Esophagus (tissue), 2 donors: ENCODE measurements around the gene OPCML. TPM values are rescaled to one million over a fixed set of nuclear protein-coding genes. Genes with fewer than 3 reads are reported as not detected.

ENCODE experiments used
- H3K27ac ChIP-seq, 2 donors: one replicate each; pipeline ENCODE4 v1.5.1; 2013; ENCODE audit warnings: low read depth in 2 of 2, mild to moderate bottlenecking in 2 of 2, inconsistent platforms in 1 of 2, low read length in 1 of 2, moderate library complexity in 1 of 2
- H3K27me3 ChIP-seq, 2 donors: one replicate each; pipeline ENCODE4 v1.6.1; 2013; ENCODE audit warnings: low read length in 2 of 2, control low read depth in 1 of 2, mild to moderate bottlenecking in 1 of 2; ENCODE audit not compliant: insufficient read depth in 2 of 2, control insufficient read depth in 1 of 2
- H3K36me3 ChIP-seq, 2 donors: one replicate each; pipeline ENCODE4 v1.6.1; 2013; ENCODE audit warnings: low read length in 1 of 2; ENCODE audit not compliant: control insufficient read depth in 2 of 2, insufficient read depth in 2 of 2
- H3K4me1 ChIP-seq, 2 donors: one replicate each; pipeline ENCODE4 v1.6.1; 2013; ENCODE audit warnings: low read length in 1 of 2; ENCODE audit not compliant: control insufficient read depth in 2 of 2, insufficient read depth in 2 of 2
- H3K4me3 ChIP-seq, 2 donors: one replicate each; pipeline ENCODE4 v1.5.1; 2013; ENCODE audit warnings: low read length in 2 of 2, mild to moderate bottlenecking in 2 of 2, low read depth in 1 of 2, moderate library complexity in 1 of 2
- H3K9me3 ChIP-seq, 2 donors: one replicate each; pipeline ENCODE4 v1.6.1; 2013; ENCODE audit warnings: mild to moderate bottlenecking in 2 of 2, low read depth in 1 of 2, low read length in 1 of 2, moderate library complexity in 1 of 2; ENCODE audit not compliant: control insufficient read depth in 2 of 2, insufficient read depth in 1 of 2
- WGBS, 2 donors: extraction: QIAGEN DNeasy Blood & Tissue Kit; methylation state at CpG; one replicate each; pipeline ENCODE4 v1.1.7; 2013; 5-methylcytosine and 5-hydroxymethylcytosine counted together
- polyA plus RNA-seq, 2 donors: library from polyadenylated mRNA; stranded (reverse); fragments of 200-250 nt; gene quantifications; one replicate each; pipeline ENCODE4 v1.2.3, GENCODE V29; 2013
- donor health status: healthy with polysubstance abuse.
- donor health status: Bipolar disorder and iron deficiency.

The OPCML gene
- polyA plus RNA-seq, 2 donors = 0.04 to 0.05 TPM

DNA sequence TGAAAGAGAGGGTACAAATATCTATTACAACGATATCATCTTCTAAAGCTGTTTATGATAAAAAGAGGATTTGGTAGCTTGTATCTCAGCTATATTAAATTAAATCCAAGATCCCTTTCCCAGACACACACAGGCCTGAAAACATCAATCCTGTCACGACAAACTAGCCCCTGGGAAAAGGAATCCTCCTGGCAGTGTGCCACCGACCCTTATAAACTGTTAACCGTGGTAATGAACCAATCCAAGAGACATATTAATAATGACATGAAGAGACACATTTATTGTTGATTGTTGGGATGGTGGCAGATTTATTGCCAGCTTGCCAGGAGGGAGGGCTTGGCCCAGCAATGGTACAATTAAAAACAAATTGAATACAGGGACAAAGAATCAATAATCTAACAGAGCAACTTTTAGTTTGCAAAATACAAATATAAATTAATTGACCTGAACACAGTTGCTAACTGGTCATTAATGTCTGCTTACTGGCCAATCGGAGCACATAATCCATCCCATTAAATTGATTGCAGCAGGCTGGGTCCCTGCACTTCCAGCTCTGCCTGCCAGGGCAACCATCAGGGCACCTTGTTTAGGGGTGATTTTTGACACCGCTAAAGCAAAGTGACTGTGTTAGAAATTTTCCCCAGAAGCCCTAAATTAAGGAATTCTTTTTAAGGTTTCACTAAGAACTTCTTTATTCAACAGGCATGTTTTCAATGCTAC lies 887.6 kb downstream of the OPCML start:
- Histone ChIP-seq H3K27me3 (no peaks in the 10 kb centered on the region), H3K9me3 (peaks cover 2 to 3% of the 10 kb centered on the region in 2 donors), H3K4me1 (no peaks in the 10 kb centered on the region), H3K27ac (no peak overlapping the region), H3K4me3 (no peak overlapping the region), H3K36me3 (no peaks in the 10 kb centered on the region)
- 65 to 69% methylated on average over 6 of the region's 6 CpGs for WGBS, 2 donors

GRCh38 chr11:132643239-132643638 lies 889.1 kb downstream of the OPCML start:
- no peaks in the 10 kb centered on the region for H3K27me3 ChIP-seq
- 55 to 59% methylated on average over 9 of the region's 9 CpGs for WGBS, 2 donors
- H3K27ac ChIP-seq = no peak overlapping the region
- peaks cover 0 to 3% of the 10 kb centered on the region in 2 donors for H3K9me3 ChIP-seq
- no peaks in the 10 kb centered on the region for H3K4me1 ChIP-seq
- no peak overlapping the region for H3K4me3 ChIP-seq
- H3K36me3 ChIP-seq = no peaks in the 10 kb centered on the region

DNA sequence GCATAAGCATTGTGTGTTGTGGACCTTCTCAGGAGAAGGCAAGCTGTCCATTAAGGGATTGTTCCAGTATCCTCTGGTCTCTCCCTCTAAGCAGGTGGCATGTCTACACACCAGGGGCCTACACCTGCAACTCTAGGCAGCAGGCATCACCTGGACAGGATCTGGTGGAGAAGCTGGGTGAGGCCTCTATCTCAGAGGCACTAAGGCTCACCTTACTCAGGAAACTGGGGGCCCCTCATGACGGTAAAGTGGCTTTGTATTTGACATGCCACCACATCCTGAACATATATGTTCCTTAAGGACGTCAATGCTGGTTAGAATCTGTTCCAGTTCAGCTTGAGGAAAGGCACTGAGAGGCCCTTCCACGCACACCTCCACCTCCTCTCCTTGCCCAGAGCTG lies 891.3 kb downstream of the OPCML start:
- no peaks in the 10 kb centered on the region for H3K27me3 ChIP-seq
- H3K27ac ChIP-seq = no peak overlapping the region
- H3K4me1 ChIP-seq = no peaks in the 10 kb centered on the region
- H3K36me3 ChIP-seq = no peaks in the 10 kb centered on the region
- peaks cover 0 to 6% of the 10 kb centered on the region in 2 donors for H3K9me3 ChIP-seq
- H3K4me3 ChIP-seq = no peak overlapping the region
- 67 to 80% methylated on average over 3 of the region's 3 CpGs for WGBS, 2 donors

DNA sequence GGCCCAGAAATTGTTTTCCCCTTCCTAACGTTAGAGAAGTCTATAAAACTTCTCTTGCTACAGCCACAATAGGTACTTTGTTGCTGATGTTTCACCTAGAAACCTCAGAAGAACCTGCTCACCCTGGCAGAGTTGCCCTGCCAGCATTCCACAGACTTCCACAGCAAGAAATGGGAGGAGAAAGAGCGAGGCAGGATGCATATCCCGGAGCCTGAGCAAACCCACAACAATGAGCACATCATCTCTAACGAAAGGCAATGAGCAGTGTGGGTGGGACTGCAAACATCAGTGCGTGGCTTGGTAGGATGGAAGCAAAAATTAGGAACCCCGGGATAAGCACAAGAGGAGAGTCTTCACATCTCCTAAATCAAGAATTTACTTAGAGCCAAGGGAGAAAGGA lies 892.3 kb downstream of the OPCML start:
- Histone ChIP-seq H3K36me3 (no peaks in the 10 kb centered on the region), H3K27ac (no peak overlapping the region), H3K27me3 (no peaks in the 10 kb centered on the region), H3K4me1 (no peaks in the 10 kb centered on the region), H3K9me3 (peaks cover 0 to 6% of the 10 kb centered on the region in 2 donors), H3K4me3 (no peak overlapping the region)
- WGBS, 2 donors = 60 to 65% methylated on average over 6 of the region's 6 CpGs

GRCh38 chr11:132639403-132639802 lies 892.9 kb downstream of the OPCML start:
- Histone ChIP-seq H3K27me3 (no peaks in the 10 kb centered on the region), H3K4me1 (no peaks in the 10 kb centered on the region), H3K27ac (no peak overlapping the region), H3K36me3 (no peaks in the 10 kb centered on the region), H3K9me3 (peaks cover 0 to 6% of the 10 kb centered on the region in 2 donors), H3K4me3 (no peak overlapping the region)
- 62% methylated on average over 3 of the region's 3 CpGs for WGBS, 2 donors

DNA sequence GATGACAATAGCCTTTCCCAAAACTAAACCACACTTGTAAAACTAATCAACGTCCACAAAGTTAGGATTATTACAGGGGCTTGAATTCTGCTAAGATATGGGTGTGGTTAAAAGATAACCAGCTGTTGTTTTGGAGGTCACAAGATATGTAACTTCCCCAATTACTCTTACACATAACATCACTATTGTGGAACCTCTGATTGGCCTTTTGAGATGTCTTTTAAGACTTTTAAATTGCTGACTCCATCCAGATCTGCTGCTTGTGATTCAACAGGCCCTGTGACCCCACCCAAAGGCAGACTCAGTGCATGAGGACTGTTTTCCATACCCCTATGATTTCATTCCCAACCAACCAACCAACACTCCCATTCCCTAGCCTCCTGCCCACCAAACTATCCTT lies 893.9 kb downstream of the OPCML start:
- no peaks in the 10 kb centered on the region for H3K27me3 ChIP-seq
- no peak overlapping the region for H3K27ac ChIP-seq
- H3K36me3 ChIP-seq = no peaks in the 10 kb centered on the region
- H3K4me1 ChIP-seq = no peaks in the 10 kb centered on the region
- 44 to 58% methylated on average over 1 of the region's 1 CpG for WGBS, 2 donors
- no peak overlapping the region for H3K4me3 ChIP-seq
- peaks cover 0 to 6% of the 10 kb centered on the region in 2 donors for H3K9me3 ChIP-seq

DNA sequence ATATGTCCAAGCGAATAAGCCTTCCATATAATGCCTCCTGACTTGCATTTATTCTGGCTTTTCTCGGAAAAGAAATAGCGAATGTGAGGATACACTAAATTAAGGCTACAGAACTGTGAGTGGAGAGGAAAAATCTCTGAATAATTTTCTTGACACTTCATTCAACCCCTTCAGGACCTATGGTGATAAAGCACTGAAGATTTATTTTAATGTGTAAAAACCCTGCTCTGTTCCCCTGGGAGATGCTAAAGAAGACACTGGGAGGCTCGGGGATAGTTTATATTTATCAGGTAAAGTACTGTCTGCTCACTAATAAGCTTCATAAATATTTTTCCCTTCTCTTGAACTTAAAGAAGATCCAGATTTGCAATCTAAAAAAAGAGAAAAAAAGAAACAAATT lies 895.8 kb downstream of the OPCML start:
- Histone ChIP-seq H3K9me3 (peaks cover 0 to 6% of the 10 kb centered on the region in 2 donors), H3K27me3 (no peaks in the 10 kb centered on the region), H3K27ac (no peak overlapping the region), H3K4me1 (no peaks in the 10 kb centered on the region), H3K36me3 (no peaks in the 10 kb centered on the region), H3K4me3 (no peak overlapping the region)
- WGBS, 2 donors = 81 to 84% methylated on average over 4 of the region's 4 CpGs

DNA sequence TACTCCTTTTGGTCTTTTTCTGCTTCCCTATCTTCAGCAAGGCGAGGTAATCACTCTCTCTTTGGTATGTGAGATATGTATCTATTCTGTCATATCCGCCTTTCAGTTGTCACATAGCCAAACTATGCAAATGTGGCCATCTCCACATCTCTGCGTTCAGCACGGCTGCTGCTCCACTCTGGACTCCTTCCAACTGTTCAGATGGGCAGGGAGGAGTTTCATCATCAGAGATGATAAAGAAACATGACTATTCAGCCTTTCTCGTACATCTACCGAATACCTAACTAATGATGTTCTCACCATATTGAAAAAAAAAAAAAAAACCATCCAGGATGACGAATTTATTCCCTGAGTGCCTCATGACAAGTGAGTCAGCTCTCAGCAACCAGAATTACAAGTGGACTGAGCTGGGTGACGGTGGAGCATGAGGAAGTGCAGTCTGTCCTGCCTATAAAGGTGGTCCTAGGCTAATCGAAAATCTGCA lies 899.6 kb downstream of the OPCML start:
- Histone ChIP-seq H3K27ac (no peak overlapping the region), H3K4me1 (no peaks in the 10 kb centered on the region), H3K4me3 (no peak overlapping the region), H3K27me3 (no peaks in the 10 kb centered on the region), H3K9me3 (peaks cover 0 to 3% of the 10 kb centered on the region in 2 donors), H3K36me3 (no peaks in the 10 kb centered on the region)
- WGBS, 2 donors = 57 to 63% methylated on average over 9 of the region's 9 CpGs

DNA sequence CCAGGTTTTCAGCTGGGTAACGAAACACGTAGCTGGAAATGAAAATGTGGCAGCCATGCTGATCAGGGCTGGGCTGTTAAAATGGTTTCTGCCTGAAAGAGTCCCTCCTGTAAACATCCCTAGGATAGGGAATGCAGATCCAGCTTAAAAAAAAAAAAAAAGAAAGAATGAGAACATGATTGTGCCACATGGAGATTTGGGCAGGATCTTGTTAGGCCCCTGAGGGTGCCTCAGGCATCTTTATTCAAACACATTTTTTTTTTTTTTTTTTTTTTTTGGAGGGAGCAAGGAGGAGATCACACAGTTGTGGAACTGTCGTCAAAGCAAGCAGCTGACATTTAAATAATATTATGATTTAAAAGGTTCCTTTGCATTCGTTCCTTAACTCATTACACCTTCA lies 900.3 kb downstream of the OPCML start:
- 79 to 87% methylated on average over 4 of the region's 4 CpGs for WGBS, 2 donors
- Histone ChIP-seq H3K9me3 (no peaks in the 10 kb centered on the region), H3K4me1 (no peaks in the 10 kb centered on the region), H3K27ac (no peak overlapping the region), H3K27me3 (no peaks in the 10 kb centered on the region), H3K4me3 (no peak overlapping the region), H3K36me3 (no peaks in the 10 kb centered on the region)

GRCh38 chr11:132627981-132628380 lies 904.3 kb downstream of the OPCML start:
- WGBS, 2 donors = 85 to 90% methylated on average over 3 of the region's 3 CpGs

More at GRCh38 chr11:132627981-132628380, 904.3 kb downstream of the OPCML start:
- H3K27ac ChIP-seq = no peak overlapping the region
- no peak overlapping the region for H3K4me3 ChIP-seq
- no peaks in the 10 kb centered on the region for H3K27me3 ChIP-seq
- no peaks in the 10 kb centered on the region for H3K4me1 ChIP-seq
- H3K36me3 ChIP-seq = no peaks in the 10 kb centered on the region
- H3K9me3 ChIP-seq = no peaks in the 10 kb centered on the region
